ENCODE results near the gene TENM4. TPM values are rescaled to one million over a fixed set of nuclear protein-coding genes. Genes with fewer than 3 reads are reported as not detected.

Gene TENM4
- total RNA-seq, result 2.4 TPM

DNA sequence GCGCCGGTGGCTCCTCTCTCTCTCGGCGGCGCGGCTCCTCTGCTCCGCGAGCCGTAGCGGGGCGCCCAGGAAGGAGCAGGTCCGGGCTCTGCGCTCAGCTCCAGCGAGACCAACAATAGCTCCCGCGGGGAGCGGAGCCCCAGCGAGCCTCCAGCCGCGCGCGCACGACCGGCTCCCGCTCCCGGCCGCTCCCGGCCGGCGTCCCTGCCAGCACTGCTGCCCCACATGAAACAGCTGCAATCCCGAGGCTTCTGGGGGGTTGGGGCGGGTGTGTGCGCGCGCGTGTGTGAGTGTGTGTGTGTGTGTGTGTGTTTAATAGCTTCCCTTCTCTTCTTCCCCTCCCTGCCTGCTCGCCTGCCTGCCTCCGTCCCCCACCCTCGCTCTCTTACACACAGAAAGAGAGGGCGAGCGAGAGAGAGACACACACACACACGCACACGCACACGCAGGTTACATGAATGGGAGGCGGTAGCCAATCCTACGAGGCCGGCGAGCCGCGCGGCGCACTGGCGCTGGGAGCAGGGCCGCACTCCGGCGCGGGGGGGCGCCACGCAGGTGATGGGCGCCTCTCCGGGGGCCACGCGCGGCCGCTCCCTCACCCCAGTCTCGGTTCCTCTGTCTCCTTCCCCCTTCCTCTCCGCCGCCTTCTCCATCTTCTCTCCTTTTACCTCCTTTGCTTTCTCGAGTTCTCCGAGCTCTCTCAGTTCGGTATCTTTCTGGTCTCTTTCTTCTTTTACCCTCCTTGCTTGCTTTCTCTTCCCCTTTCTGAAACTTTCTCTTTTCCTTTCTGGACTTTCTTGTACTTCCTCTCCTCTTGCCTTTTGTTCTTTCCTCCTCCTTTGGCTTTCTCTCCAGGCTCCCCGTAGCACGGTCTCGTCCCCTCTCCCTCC, at the start of gene TENM4:
TSS of gene TENM4 (minus strand) at position 460 of the 890 bp plus-strand sequence. CDS start 371,086 bp downstream, outside the sequence.
- no peak for DNase-seq (ENCODE audit: low spot score)

DNA sequence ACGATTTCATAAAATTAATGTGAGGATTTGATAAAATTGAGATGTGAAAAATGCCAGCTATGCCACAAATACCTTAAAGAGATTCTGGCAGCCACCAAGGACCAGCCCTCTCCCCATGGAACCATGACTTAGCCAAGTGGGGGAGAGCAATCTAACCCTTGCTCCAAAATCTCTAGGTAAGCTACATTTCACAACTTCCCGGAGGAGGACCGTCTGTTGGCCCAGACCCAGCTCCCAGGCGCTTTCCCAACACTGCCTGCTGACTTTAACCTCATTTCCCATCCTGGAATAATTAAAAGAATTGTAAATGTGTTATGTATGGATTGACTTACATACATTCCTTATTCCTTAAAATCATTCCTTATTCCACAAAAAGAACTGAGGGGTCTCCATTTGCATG, 47.5 kb upstream of the TENM4 start:
- DNase-seq (ENCODE audit: low spot score), result no peak

DNA sequence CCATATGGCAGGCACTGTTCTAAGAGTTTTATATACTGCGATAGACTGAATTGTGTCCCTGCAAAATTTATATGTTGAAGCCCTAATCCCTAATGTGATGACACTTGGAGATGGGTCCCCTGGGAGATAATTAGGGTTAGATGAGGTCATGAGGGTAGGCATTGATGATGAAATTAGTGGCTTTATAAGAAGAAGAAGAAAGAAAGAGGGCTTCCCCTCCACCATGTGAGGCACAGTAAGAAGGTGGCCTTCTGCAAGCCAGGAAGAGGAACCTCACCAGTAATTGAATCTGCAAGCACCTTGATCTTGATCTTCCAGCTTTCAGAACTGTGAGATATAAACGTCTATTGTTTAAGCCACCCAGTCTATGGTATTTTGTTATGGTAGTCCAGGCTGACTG, 46.6 kb upstream of the TENM4 start:
- DNase-seq (ENCODE audit: low spot score), result no peak

DNA sequence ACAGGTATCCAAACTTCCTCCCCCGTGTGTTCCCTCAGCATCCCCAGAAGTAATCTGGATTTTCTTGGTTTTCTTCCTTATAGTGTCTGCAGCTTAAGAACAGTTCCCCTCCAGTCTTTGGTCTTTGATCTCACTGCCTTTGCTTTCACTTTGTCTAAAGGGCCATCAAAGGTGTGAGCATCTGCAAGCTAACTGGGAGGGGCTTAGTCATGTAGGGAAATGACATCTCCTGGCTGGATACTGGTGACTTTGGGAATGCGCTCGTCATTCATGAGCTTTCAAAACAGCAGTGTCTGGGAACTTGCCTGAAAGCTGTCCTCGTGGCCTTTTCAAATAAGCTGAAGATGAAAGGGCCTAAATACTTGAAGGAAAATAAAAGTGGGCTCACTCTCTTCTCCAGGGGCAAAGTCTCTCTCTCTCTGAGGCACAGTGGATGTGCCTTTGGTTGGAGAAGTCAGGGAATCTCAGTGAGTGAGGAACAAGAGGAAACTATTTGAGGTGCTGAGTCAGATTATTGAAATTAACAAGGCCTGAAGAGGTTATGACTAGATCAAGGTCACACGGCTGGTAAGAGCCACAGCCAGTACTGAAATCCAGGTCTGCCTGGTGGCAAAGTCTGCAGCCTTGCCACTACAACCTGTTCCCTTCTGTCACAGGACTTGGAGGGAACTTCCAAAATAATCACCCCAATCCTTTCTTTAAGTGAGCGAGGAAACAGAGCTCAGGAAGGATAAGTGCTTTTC, 45.6 kb upstream of the TENM4 start:
- no peak for DNase-seq (ENCODE audit: low spot score)

DNA sequence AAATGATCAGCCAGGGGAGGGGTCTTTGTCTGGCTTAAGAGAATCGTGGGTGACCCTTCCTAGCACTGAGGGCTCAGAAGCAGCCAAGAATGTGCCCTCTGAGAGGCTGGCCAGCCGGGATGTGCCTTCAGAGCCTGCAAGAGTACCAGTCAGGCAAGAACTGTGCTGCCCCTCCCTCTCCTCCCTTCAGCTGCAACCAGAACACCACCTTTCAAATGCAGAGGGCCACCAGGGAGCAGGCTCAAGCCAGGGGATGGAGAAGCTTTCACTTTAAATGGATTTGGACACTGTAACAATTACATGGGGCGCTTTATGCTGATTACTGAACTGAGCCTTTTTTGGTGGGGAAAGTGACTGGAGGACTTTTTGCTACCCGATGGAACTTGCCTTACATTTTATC, 44.9 kb upstream of the TENM4 start:
- DNase-seq (ENCODE audit: low spot score), result no peak

GRCh38 chr11:79484872-79485271, 44.0 kb upstream of the TENM4 start:
- no peak for DNase-seq (ENCODE audit: low spot score)

DNA sequence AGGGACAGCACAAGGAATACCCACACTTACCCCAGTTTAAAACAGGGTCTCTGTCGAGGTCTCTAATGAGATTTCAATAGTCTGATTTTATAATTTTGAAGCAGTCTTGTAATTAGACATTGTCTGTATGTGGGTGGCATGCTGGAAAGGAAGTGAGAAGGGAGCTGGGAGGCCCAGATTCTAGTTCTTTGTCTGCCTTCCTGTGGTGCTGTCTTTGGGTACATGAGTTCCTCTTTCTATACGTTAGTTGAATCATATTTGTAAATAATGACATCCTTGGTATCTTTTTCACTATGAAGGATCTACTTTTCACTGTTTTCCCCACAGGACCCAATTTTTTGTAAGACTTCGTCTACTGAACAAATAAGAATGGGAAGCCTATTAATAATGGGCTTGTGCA, 42.0 kb upstream of the TENM4 start:
- no peak for DNase-seq (ENCODE audit: low spot score)

- DNase-seq (ENCODE audit: low spot score), result no peak
Observed at GRCh38 chr11:79481795-79482194, 41.0 kb upstream of the TENM4 start.

DNA sequence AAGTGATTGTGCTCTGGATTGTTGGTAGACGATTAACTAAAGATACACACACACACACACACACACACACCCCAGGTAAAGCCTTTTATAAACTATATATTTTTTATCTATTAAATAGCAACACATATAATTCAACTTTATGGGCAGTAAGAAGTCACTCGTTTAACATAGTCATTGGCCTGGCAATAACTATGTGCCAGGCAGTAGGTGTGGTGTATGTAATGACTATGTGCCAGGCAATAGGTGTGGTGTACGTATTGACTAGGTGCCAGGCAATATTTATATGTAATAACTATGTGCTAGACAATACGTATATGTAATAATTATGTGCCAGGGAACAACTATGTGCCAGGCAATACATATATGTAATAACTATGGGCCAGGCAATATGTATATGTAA, 40.0 kb upstream of the TENM4 start:
- no peak for DNase-seq (ENCODE audit: low spot score)

DNA sequence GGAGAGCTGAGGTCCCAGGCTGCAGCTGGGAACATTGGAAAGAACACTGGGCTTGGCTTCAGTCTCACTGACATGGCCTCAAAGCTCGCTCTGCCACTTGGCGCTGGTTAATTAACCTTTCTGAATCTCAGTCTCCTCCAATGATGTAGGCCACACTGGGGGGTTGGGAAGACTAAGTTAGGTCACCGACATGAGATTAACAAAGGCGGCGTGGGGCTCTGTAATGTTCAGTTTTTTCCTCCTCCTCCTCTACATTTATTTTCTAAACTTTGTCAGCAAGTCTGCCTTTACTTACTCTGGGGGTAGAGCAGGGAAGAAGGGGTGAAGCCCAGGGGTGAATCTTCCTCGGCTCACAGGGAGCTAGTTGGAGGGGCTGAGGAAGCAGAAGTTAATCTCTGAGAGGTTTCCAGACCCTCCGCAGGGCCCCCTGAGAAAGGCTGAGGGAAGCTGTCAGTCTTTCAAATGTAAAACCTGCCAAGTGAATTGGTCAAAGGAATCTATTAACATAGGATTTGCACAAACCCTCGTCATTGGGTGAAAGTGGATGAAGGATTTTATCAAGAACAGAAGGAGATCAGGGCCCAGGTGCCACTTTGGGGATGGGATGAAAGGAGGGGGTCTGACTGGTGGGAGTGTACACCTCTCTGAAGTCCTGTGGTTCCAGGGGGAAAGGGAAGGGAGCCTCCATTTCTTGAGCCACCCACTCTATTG, 32.1 kb upstream of the TENM4 start:
- DNase-seq (ENCODE audit: low spot score), result no peak

DNA sequence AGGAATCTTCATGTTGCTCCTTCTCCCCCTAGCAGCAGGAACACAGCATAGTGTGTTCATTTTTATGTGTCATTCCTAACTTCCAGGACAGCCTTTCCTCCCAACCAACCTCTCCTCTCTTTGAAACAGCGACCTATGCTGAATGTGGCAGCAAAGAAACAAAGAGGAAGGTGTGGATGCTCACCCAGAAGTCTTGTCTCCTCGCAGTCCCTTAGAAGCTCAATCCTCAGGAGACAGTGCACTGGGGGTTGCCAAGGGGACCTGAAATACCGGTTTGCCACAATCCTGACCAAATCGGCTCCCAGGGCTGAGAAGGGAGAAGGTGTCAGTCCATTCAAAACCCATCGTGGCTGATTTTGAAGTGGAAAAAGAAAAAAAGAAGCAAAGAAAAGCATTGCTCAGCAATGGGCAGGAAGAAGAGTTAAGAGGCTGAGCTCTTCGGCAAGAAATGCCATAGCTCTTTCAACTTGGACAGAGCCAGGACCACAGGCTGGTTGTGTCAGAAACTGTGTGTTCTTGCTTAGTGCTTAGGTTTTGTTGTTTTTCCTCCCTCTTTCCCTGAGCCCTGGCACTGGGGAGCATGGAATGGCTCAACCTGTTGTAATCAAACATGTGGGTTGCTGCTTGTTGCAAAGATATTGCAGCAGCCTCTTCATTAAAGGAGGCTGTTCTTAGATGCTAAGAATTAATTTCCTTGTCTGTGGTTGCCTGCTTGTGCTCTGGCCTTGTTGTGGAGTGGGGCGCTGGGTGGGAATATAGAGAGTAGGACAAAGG, 30.4 kb upstream of the TENM4 start:
- no peak for DNase-seq (ENCODE audit: low spot score)

- DNase-seq (ENCODE audit: low spot score), result no peak
Observed at GRCh38 chr11:79470161-79470560, 29.3 kb upstream of the TENM4 start.

DNA sequence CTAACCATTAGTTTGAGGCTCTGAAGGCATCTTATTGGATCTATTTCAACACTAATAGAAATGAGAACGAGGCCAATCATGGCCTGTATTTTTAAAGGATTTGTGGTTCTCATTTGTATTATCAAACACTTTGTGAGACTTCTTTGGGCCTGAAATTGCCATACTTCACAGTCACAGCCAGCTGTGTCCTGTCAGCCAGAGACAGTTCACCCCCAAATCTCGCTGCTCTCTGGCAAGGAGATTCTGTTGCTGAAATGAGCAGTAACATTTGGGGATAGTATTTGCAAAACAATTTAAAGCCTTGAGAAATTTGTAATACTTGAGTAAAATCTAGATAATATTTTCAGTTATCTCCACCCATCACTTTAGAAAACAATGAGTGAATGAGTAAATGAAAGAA, 26.9 kb upstream of the TENM4 start:
- DNase-seq (ENCODE audit: low spot score), result no peak

GRCh38 chr11:79466411-79466810, 25.6 kb upstream of the TENM4 start:
- no peak for DNase-seq (ENCODE audit: low spot score)

- no peak for DNase-seq (ENCODE audit: low spot score)
Observed at GRCh38 chr11:79465160-79465559, 24.3 kb upstream of the TENM4 start.

DNA sequence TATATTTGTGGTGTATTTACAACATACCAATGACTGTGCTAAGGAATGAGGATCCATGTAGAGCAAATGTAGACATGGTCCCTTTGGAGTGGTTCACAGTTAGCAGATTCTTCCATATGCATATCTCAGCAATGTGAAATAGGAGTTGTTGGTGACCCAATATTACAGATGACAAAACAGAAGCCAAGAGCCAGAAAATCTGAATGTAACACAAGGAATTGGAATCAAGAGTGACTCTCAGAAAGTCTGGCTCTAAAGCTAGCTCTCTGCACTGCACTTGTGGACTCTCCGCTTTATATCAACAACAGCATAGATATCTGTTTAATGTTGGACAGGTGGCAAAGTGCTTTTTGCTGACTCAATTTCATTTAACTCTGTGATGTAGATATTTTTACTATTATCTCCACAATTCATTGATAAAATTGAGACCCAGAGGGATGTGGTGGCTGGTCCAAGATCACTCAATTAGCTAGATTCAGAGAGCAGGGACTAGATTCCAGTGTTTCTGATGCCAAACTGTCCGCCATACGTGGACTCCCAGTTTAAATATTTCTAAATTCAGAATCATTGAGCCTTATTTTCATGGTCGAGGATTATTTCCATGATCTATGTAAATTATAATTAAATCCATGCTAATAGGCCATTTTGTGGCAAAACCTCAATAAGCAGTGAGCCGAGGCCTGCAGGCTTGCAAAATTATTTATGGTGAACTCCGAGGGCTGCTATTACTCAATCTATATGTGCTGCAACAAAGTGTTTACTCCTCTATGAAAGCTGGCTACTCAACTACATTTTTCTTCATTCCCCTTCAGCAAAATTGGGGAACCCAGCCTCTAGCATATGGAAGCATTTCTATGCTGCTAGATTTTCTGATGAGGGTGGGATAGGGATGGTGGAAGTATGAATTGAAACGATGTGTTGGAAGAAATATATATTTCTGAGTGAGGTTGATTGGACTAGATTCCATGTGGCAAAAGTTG, 21.1 kb upstream of the TENM4 start:
- no peak for DNase-seq (ENCODE audit: low spot score)

DNA sequence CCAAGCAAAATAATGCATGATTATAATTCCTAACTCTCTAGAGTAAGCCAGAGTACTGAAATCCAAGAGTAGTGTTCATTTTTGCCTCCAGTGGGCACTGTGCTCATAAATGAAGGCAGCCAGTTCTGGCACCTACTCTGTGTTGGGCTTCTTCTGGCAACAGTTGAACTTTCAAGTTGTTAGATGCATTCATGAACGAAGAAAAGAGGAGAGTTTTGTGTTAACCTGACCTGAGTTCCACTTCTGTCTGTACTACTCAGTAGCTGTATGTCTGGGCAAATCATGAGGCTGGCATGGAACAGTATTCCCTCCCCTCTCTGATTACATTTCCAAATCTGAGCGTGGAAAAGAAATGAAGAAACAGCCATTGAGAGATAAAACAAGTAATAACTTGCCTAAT, 20.3 kb upstream of the TENM4 start:
- DNase-seq (ENCODE audit: low spot score), result no peak

GRCh38 chr11:79458709-79459108, 17.9 kb upstream of the TENM4 start:
- DNase-seq (ENCODE audit: low spot score), result no peak

GRCh38 chr11:79456501-79456900, 15.7 kb upstream of the TENM4 start:
- DNase-seq (ENCODE audit: low spot score), result no peak

DNA sequence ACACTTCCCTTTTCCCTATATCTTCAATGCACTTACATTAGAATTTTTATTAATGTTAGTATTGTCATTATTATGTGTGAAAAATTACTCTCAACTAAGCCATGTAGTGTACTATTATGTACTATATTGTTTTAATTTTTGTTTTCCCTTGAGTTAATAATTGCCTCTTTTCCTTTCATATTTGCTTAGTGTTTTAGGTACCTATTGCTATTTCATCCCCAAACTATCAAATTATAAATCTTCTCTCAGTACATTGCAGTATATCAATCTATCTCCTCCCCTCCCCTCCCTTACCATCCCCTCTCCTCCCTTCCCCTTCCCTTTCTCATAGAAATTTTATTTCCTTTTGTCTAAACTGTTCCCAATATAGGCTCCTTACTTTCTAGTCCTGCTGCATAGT, 12.8 kb upstream of the TENM4 start:
- no peak for DNase-seq (ENCODE audit: low spot score)

Data from ureter (tissue), 1 donor.